GM19324 (cell line): ENCODE measurements around the gene ZNF276.

Experiments
- ATAC-seq: cut with Tn5 transposase; IDR thresholded peaks from one replicate; pipeline ENCODE4 v1.9.1; 2021; ENCODE audit warnings: mild to moderate bottlenecking, moderate library complexity; ENCODE audit not compliant: unreplicated experiment, low FRiP score

The ZNF276 gene

GRCh38 chr16:89711601-89712273, 9.6 kb upstream of the ZNF276 start:
- no peak for ATAC-seq

DNA sequence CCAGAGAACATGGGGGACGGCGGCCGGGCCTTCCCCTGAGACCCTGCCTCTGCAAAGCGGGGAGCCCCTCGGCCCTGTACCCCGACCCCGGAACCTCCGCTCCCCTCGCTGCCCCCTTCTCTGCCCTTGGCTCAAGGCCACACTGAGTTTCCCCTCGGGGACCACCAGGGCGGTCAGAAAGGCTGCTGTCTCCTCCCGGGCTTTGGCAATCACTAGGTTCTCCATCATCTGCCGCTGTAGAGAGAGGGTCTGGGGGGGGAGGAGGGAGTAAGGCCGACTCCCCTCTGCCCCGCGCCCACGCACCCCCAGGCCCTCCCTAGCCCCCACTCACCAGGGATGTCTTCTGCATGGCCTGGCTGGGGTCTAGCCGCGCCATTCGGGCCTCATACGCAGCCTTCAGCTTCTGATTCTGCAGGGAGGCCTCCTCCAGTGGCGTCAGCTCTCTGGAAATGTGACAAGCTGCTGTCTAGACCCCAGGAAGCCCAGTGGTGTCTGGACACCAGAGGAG, 9.0 kb upstream of the ZNF276 start:
- ATAC-seq, result no peak

DNA sequence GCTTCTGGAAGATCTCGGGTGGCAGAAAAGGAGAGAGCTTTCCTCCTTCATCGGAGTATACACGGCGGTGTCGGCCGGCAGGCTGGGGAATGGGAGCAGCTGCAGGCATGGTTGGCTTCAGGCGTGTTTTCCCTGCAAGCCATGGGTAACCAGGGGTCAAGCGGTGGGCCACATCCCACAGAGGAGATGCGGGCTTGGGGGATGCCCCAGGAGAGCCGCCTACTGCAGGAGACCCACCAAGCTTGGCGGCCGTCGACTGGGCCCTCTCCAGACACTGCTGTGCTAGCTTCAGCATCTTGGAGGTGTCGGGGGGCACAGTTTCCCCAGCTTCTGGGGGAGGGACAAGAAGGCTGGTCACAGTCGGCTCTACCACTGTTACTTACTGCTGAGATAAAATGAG, 4.8 kb upstream of the ZNF276 start:
- ATAC-seq, result no peak

DNA sequence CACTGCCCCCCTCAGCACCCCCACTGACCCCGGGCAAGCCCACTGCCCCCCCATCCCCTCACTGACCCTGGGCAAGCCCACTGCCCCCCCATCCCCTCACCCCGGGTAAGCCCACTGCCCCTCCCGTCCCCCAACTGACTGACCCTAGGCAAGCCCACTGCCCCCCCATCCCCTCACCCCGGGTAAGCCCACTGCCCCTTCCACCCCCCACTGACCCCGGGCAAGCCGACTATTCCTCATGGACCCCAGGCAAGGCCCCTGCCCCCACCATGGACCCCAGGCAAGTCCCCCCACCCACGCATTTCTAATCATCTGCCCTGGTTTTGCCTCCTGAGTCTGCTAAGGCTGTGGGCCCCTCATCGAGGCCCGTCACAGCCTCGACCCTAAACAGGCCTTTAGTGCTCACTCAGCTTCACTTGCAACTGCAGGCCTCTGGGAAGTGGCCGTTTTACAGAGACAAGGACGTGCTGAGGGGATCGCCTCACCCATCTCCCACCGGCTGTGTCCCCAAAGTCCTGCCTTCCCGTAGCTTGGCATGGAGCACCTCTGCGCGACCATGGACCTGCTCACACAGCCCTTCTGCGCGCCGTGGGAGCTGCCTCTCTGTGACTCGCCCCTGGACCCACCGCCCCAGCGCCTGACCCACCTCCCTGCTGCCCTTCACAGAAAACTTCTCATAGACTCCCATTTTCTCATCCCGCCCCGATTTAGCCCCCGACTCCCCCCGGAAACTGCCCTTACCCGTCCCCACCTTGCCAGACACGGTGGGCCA, 4.2 kb upstream of the ZNF276 start:
- ATAC-seq, result no peak

DNA sequence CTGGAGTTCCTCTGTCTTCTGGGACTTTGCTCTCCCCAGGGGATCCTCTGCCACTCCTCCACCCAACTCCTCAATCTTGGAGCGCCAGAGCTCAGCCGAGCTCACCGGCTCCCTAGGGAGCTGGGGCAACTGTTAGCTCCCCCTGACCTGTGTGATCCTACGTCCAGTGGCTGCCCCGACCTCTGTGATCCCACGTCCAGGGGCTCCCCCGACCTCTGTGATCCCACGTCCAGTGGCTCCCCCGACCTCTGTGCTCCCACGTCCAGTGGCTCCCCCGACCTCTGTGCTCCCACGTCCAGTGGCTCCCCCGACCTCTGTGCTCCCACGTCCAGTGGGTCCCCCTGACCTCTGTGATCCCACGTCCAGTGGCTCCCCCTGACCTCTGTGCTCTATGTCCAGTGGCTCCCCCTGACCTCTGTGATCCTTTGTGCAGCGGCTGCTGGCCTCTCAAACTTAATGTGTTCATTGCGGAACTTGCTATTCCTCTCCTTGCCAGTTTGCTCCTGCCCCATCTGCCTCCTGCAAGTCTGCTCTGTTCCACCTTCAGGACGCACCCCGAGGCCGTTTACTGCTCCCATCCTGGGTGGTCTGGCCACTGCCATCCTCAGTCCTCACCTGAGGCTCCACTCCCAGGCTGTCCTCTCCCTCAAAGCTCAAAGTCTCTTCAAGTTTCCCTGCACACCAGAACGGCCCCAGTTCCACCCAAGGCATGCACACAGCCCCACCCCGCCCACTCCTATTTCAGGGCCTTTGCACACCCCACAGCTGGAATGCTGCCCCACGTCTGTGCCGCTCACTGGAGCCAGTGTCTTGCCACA, 3.4 kb upstream of the ZNF276 start:
- ATAC-seq, result no peak

DNA sequence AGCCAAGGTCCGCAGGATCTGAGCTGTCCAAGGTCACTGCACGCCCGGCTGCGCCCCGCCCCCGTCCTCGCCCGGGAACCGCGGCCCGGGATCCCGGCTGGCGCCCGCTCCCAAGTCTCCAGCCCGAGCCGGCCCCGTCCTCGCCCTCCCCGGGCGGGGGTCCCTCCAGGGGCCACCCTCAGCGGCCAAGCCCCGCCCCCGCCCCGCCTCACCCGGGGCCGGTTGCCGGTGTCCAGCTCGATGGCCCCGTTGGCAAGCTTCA, 855 bp upstream of the ZNF276 start:
- peak; percentile 15 for ATAC-seq

- ATAC-seq, result peak; percentile 35
Measured at GRCh38 chr16:89721546-89722391, 432 bp downstream of the ZNF276 start.

DNA sequence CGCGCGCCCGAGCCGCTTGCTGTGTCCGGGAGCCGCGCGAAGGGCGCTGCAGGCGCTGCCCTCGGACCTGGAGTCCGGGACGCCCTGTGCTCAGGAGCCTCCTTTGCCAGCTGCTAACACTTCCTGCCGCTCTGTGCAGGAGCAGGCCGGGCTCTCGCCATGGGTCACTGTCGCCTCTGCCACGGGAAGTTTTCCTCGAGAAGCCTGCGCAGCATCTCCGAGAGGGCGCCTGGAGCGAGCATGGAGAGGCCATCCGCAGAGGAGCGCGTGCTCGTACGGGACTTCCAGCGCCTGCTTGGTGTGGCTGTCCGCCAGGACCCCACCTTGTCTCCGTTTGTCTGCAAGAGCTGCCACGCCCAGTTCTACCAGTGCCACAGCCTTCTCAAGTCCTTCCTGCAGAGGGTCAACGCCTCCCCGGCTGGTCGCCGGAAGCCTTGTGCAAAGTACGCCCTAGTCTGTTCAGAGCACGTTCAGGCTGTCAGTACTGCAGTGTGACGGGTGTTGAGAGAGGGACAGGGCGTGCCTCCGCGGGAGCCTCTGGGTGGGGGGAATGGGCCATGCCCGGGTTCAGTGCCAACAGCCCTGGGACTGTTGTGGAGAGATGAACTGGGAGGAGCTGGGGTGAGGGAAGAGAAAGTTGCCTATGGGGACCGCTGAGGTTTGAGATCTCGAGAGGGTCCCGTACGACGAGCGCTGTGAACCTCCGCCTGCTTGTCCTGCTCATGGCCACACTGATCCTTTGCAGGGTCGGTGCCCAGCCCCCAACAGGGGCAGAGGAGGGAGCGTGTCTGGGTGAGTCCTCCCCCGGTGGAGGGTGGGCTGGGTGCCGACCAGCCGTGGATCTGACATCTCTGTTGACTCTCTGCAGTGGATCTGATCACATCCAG, 1.3 kb downstream of the ZNF276 start:
- ATAC-seq, result no peak

GRCh38 chr16:89723279-89724250, 2.2 kb downstream of the ZNF276 start:
- no peak for ATAC-seq

- no peak for ATAC-seq
Measured at GRCh38 chr16:89727406-89728120, 6.2 kb downstream of the ZNF276 start.

- ATAC-seq, result no peak
Measured at GRCh38 chr16:89729293-89729692, 8.0 kb downstream of the ZNF276 start.

- no peak for ATAC-seq
Measured at GRCh38 chr16:89729863-89730593, 8.7 kb downstream of the ZNF276 start.

DNA sequence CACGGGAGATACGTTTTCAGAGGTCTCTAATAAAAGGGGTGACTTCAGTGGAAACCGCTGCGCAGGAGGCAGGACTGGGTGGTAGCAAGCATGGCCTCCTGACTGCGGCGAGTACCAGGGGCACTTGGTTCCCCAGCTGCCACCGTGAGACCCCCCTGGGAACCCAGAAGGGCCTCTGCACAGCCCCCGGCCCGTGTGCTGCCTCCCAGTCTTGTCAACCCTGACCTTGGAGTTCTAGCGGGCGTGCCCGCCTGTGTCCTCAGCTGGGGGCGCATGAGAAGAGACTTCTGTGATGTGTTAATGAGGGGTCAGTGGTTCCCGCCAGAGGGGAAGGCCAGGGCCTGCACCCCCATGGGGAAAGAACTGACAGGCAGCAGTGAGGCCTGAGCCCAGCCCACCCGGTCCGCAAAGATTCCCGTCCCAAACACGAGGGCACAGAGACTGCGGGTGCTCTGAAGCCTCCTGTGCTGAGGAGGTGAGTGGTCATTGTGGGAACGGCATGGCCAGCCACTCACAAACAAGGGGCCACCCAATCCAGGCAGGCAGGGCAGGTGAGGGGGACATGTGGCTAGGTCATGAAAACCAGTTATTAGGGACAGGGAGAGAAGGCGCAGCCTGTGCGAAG, 9.4 kb downstream of the ZNF276 start:
- ATAC-seq, result no peak

DNA sequence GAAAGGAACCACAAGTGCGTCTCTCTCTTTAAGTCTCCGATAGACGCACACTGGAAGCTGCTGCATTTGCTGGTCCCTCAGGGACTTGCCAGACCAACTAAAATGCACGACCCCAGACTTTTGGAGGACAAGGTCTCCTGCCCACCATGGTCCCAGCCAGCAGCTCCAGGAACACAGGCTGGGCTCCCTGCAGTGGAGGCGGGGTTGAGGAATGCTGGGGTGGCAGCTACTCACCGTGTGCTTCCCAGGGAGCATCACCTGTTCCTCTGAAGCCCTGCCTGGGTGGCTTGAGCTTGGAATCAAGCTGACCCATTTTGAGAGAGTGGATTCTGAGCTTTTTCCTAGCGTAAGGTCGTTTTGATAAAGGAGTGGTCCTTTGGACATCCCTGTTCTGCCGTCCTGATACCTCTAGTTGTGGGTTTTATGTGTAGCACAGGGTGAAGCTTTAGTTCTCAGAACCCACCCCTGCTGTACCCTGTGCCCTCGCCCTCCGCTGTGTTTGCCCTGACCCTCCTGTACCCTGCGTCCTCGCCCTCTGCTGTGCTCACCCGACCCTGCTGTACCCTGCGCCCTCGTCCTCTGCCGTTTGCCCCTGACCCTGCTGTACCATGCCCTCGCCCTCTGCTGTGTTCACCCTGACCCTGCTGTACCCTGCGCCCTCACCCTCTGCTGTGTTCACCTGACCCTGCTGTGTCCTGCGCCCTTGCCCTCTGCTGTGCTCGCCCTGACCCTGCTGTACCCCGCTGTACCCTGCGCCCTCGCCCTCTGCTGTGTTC, 11.0 kb downstream of the ZNF276 start:
- ATAC-seq, result no peak

GRCh38 chr16:89732918-89733242, 11.5 kb downstream of the ZNF276 start:
- no peak for ATAC-seq

- ATAC-seq, result no peak
Measured at GRCh38 chr16:89733322-89733721, 12.0 kb downstream of the ZNF276 start.
